Subcutaneous adipose tissue (tissue), 4 donors: ENCODE data around the gene COL15A1. TPM values are rescaled to one million over a fixed set of nuclear protein-coding genes. Genes with fewer than 3 reads are reported as not detected.

Experiments used
- total RNA-seq, 4 donors: library from RNA; depleted of rRNA; stranded (reverse); fragments of >200 nt; gene quantifications; one replicate each; pipeline ENCODE4 v1.1.0, GENCODE V29; 2016
- TF ChIP-seq, protein P1 (sequence below): fragments of 450-650 bp; IDR thresholded peaks from one replicate; pipeline ENCODE4 v1.5.1; 2016; ENCODE audit warnings: low read depth, mild to moderate bottlenecking, control low read depth, antibody characterized with exemption, moderate library complexity

The COL15A1 gene
- total RNA-seq, 4 donors from 2014 or later, result 21.2 to 85.5 (median 59.4) TPM

DNA sequence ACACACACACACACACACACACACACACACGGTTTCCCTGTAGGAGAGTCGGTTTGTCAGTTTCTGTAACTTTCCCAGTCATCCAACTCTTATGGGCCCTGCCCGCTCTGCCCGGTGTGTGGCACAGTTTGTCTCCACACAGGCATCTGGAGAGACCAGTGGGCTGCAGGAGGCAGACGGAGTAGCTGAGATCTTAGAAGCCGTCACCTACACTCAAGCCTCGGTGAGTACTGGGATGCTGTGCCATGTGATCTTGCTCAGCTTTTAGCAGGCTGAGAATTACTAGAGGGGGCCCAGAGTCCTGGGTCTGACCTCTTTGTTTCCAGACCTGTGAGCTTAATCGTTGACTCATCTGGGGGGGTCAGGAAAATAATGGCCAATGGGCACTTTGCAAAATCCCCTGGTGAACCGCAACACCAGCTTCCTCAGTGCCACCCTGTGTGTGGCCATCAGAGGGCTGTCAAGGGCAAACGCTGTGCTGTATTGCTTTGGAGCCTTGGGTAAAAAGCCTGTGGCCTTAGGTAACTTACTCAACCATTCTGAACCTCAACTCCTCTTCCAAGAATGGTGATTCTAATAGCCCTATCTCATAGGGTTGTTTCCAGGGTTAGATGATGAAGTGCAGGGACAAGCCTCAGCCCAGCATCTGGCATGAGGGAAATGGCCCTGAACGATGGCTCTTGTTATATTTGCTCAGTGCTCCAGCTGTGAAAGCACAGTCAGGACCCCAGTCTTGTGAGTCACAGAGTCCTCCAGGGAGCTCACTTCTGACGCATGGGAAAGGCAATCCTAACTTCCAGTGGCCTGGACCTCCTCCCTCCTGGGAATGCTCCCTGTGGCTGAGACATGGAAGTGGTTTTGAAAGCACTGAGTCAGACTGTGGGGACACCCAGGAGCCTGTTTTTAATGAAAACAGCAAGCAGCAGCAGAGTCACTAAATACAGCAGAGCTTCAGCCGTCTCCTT lies 45.6 kb downstream of the COL15A1 start:
- TF ChIP-seq, protein P1, sequence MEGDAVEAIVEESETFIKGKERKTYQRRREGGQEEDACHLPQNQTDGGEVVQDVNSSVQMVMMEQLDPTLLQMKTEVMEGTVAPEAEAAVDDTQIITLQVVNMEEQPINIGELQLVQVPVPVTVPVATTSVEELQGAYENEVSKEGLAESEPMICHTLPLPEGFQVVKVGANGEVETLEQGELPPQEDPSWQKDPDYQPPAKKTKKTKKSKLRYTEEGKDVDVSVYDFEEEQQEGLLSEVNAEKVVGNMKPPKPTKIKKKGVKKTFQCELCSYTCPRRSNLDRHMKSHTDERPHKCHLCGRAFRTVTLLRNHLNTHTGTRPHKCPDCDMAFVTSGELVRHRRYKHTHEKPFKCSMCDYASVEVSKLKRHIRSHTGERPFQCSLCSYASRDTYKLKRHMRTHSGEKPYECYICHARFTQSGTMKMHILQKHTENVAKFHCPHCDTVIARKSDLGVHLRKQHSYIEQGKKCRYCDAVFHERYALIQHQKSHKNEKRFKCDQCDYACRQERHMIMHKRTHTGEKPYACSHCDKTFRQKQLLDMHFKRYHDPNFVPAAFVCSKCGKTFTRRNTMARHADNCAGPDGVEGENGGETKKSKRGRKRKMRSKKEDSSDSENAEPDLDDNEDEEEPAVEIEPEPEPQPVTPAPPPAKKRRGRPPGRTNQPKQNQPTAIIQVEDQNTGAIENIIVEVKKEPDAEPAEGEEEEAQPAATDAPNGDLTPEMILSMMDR, result no peak

DNA sequence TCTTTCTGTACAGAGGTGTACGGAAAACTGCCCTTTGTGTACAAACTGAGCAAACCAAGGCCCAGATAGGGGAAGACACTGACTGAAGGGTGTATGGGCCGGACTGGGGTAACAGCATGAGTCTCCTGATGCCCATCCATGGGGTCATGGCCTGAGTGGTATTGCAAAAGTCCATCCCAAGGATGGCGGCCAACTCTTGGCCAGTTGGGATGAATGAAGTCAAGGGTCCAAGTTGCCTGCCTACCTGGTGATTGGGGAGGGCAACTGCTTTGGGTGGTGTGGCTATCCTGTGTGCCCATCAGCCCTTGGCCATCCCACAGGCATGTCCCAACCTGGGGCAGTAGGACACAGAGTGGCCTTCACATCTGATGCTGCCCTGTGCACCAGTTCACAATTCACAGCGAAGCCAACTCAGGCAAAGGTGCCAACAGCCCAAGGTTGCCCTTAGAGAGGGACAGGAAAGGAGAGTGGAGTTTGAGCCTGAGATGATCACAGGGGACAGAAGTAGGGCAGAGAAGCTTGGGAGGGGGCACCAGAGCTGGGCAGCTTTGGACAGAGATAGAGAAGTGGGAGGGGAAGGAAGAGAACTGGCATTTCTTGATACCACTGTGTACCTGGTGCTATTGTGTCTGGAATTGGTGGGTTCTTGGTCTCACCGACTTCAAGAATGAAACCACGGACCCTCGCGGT lies 46.6 kb downstream of the COL15A1 start:
- TF ChIP-seq, protein P1, result no peak

DNA sequence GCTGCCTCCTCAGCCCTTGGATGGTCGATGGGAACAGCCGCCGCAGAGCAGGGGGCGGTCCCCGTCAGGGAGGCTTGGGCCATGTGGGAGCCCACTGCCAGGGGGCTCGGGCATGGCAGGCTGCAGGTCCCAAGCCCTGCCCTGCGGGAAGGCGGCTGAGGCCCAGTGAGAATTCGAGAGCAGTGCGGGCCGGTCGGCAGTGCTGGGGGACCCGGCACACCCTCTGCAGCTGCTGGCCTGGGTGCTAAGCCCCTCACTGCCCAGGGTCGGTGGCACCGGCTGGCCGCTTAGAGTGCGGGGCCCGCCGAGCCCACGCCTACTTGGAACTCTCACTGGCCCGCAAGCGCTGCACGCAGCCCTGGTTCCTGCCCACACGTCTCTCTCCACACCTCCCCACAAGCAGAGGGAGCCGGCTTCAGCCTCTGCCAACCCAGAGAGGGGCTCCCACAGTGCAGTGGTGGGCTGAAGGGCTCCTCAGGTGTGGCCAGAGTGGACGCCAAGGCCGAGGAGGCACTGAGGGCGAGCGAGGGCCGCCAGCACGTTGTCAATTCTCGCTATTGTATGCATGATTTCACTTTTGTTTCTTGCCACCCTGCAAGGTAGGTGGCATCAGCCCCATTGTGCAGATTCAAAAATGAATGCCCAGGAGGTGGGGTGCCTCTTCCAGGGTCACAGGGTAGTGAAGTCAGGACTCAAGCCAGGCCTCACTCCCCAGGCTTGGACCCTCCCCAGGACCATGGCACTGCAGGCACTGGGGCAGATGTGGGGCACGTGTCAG lies 48.6 kb downstream of the COL15A1 start:
- TF ChIP-seq, protein P1, result no peak

DNA sequence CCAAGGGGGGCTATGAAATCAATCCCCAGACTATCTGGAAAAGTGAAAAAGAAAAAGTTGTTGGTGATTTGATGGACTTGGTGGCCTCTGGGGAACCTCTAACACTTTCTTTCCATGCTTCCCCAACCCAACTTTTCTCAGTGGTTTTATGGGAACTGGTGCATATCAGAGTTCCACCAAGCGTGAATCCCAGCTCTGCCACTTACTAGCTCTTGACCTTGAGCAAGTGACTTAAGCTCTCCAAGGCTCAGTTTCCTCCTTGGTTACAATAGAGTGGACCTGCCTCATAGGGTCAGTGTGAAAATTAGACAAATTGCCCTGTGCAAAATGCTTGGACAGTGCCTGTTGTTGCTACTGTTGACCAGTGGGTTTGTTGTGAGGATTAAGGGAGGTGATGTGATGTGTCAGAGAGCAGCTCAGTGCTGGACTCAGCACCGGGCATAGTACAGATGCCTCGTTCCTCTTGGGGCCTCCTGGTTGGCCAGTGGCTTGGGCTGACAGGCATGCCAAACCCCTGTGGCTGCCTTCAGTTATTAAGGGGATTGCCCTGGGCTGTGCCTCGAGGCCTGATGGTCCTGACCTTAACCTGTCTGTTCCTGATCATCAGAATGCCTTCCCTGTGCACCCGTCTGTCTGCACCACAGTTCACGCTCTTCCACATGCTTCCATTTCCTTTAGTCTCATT lies 49.3 kb downstream of the COL15A1 start:
- TF ChIP-seq, protein P1, result no peak

DNA sequence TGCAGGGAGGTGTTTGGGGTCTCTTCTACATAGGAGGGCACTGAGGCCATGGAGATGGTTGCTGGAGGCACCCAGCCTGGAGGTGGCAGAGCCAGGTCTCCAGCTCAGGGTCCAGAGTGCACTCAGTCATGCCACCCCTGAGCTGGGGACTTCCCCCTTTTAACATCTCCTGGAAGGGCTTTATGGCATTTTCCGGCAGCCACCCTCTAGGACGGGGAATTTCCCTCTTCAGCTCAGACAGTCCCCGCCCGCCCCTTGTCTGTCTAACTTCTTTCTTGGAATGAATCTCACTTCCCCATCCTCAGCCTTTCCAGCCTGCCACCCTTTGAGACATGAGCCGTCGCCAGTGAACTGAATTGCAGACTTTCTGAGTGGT lies 49.9 kb downstream of the COL15A1 start:
- TF ChIP-seq, protein P1, result no peak

DNA sequence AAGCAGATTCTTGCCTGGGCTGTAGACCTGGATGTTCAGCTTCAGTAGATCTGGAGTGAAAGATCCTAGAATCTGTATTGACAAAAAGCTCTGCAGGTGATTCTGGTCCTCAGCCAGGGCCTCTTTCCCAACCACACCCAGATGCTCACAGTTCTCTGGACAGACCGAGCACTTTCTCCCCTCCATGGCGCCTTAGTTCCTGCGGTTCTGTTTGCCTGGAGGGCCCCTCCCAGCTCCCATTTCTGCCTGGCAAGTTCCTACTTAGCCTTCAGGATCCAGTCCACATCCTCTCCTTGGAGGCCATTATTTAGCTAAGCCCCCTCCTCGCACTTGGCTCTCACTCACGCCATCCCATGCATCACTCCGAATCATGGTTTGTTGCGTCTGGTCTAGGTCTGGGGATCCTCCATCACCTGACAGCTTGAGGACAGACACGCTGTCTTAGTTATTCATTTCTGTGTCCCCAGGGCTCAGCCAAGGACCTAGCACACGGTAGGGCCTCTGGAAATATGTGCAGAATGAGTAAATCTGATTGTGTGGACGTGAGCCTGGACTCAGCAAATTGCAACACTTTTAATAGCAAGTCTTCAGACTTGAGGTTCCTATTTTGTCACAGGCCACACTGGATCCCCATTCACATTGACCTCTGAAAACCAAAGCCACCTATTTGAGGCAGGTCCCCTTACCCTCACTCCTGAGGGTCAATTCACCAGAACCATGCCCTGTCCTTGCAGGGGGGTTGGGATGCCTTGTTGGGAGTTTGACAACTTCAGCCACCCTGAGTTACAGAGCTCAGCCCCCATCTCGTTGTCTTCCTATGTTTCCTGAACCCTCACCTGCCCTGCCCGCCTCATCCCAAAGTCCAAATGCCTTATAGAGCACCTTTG lies 50.7 kb downstream of the COL15A1 start:
- TF ChIP-seq, protein P1, result no peak
